Dermis microvascular lymphatic vessel endothelial cell (primary cell): Measurements from ENCODE around the gene PITPNM1. TPM values are rescaled to one million over a fixed set of nuclear protein-coding genes. Genes with fewer than 3 reads are reported as not detected.
"Not testable (repeated sequence)": the region's sequence is repeated elsewhere in the genome, so short reads cannot be mapped to it uniquely, and the experiment has no call there.

Experiments used
- DNase-seq, 2 donors: peaks; one replicate each; pipeline versions ENCODE4 v3.0.0 to v3.0.0-alpha.2; 2010; ENCODE audit warnings: low read depth in 2 of 2
- total RNA-seq: library from RNA; depleted of rRNA; stranded (reverse); fragments of >200 nt; gene quantifications from 2 replicates; pipeline ENCODE4 v1.2.1, GENCODE V29; 2014

PITPNM1 gene
- total RNA-seq, 1 donor from 2014 or later, result 6.3 TPM

DNA sequence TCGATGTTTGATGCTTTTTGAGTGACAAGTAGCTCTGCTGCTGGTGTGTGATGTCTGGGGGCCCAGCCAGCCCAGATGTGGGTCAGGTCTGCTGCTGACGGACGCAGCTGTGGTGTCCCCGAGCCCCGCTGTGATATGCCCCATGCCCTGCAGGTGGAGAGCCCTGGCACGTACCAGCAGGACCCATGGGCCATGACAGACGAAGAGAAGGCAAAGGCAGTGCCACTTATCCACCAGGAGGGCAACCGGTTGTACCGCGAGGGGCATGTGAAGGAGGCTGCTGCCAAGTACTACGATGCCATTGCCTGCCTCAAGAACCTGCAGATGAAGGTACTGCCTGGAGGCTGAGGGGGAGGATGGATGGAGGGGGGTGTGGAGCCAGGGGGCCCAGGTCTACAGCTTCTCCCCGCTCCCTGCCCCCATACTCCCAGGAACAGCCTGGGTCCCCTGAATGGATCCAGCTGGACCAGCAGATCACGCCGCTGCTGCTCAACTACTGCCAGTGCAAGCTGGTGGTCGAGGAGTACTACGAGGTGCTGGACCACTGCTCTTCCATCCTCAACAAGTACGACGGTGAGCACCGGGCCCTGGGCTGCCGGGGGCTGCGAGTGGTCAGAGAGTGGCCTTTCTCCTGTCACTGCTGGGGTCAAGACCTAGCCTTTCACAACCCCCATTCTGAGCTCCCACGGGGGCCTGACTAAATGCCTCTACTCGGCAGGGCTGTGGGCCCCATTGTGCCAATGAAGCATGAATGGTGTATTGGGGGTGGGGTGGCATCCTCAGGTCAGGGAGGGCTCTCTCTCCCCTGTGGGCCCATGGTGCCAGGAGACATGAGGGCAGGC lies 15.1 kb downstream of the PITPNM1 start:
- no peak for DNase-seq

DNA sequence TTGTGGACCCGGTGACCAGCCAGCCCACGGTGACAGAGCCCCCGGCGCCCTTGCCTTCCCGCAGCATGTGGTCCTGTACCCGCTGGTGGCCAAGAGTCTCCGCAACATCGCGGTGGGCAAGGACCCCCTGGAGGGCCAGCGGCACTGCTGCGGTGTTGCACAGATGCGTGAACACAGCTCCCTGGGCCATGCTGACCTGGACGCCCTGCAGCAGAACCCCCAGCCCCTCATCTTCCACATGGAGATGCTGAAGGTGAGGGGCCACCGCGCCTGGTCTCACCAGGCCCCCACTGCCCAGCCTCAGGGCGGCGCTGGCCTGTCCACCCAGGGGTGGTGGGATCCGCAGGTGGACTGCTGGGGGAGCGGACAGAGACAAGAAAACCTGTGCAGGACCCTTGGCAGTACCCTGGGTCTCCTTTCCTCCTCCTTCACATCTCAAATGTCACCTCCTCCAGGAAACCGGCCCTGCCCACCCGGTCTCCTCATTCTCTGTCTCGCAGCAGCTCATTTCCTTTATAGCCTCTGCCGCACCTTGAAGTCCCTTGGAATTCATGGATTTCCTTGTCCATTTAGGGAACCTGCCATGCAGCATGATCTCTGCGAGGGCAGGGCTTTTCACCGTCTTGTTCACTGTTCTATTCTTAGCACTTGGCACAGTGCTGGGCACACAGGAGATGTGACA lies 15.8 kb downstream of the PITPNM1 start:
- DNase-seq, result no peak

DNA sequence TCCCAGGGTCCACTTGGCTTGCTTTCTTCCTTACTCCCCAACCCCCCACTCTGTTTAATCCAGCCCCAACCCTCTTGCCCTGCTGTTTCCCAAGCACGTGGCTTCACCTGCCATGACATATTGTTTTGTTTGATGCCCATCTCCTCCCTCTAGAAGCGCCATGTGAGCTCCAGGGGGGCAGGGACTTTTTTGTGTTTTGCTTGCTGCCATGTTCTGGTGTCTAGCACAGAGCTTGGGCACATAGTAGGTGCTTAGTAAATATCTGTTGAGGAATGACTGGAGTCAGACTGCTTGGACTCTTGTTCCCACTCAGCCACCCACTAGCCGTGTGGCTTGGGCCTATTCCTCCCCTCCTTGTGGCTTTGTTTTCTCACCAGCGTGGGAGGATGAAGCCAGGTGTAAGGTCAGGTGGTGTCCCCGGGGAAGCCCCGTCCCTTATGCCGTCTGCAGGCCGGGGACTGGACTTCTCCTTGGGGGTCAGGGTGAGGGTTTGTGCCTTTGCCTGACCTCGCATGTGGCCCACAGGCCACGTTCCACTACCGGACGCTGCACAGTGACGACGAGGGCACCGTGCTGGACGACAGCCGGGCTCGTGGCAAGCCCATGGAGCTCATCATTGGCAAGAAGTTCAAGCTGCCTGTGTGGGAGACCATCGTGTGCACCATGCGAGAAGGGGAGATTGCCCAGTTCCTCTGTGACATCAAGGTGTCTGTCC lies 18.5 kb downstream of the PITPNM1 start:
- no peak for DNase-seq

DNA sequence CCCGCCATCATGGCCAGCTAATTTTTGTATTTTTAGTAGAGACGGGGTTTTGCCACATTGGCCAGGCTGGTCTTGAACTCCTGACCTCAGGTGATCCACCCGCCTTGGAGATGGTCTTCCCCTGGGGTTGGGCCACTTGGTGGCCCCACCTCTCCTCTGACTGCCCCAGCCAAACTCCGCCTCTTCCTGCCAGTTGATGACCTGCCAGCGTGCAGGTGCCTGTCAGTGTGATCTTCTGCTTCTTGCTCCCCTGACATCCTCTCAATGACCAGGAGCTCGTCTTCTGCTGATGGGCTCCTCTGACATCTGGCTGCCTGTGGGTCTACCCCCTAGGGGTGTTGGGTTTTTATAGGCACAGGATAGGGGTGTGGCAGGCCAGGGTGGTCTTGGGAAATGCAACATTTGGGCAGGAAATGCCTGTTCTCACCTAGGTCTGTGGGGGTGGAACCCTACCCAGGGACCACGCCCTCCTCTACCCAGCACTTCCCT lies 19.2 kb downstream of the PITPNM1 start:
- DNase-seq, result not testable (repeated sequence)

DNA sequence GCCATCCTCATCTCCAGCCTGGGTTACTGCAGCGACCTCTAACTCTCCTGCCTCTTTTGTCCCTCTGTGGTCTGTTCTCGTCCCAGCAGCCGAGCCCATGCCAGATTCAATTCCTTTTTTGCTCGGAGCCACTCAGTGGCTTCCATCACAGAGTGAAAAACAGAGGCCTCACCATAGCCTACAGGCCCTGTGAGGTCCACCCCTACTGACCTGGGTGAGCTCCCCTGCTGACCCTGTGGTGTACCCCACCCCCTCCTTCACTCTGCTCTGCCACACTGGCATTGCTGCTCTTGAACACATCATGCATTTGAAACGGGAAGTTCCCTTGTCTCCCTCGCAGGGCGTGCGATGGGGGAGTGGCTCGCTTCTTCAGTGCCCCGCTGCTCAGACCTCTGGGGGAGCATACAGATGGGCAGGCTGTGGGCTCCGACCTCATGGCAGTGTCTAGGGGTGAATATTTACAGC lies 20.3 kb downstream of the PITPNM1 start:
- DNase-seq, result no peak

DNA sequence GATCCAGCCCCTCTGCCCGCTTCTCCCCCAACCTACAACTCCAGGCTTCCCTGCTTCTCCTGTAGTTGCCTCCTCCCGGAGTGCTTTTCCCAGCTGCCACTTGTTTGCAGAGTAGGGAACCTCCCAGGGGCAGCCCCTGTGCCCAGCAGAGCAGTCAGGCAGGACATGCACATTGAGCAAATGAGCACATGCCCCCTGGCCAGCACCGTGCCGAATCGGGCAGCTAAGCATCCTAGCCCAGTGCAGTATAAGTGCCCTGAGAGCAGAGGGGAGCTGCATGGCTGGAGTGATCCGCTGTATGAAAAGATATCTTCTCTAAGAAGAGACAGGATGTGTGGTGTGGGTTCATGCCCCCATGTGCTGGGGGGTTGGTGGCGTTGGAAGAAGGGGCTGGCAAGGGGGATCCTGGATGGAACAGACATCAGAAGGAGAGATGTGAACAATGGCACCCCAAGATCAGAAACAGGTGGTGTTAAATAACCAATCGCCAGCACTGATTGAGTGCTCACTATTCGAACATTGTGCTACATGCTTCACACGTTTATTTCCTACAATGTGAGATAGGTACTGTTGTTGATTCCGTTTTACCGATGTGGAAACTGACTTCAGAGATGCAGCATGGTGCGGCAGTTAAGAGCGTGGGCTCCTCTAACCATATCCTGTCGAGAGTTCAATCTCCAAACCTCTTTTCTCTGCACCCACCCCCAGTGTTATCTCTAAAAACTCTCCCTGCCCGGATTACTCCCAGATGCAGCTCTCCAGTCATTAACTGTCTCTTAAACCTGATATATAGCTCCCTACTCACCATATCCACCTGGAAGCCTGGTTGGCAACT lies 21.1 kb downstream of the PITPNM1 start:
- no peak for DNase-seq

DNA sequence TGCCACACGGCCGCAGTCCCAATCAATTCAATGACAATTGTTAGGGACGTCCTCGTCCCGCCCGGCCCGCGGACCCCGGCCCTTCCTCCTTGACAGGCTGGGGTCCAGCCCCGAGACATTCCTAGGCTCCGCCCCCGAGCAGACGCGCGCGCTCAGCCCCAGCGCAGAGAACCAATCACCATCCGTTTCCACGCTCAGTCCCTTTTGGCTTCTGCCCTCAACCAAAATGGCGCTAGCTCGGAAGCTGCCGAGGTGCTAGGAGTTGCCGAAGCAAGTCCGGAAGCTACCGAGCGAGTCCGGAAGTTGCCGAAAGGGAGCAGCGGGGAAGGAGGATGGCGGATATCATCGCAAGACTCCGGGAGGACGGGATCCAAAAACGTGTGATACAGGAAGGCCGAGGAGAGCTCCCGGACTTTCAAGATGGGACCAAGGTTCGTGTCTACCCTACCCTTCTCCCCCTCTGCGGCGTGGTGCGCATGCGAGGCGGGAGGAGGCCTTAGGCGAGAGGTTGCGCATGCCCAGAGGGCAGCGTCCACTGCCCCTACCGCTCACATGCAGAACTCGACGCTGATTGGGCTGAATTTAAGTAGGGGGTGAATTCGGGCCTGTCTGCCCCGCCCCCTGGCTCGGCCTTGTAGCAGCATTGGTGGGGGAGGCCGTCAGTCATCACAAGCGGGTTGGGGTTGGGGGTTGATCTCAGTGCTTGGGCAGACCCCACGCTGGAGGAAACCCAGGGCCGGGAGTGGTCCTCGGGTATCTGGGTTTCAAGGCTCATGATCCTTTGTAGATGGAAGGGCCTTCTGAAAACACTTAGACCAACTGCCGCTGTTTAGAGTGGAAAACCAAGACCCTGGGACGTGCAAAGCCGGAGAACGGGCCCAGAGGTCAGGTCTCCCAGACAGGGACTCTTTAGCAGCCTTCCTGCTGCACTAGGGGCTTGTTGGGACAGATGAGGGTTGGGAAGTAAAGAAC lies 22.1 kb downstream of the PITPNM1 start, which contains the start of gene AIP:
AIP (plus strand) TSS at position 200 of the 972 bp plus-strand sequence; CDS start at position 333, 133 bp downstream.
- DNase-seq, result peak; percentile 95 to 97

DNA sequence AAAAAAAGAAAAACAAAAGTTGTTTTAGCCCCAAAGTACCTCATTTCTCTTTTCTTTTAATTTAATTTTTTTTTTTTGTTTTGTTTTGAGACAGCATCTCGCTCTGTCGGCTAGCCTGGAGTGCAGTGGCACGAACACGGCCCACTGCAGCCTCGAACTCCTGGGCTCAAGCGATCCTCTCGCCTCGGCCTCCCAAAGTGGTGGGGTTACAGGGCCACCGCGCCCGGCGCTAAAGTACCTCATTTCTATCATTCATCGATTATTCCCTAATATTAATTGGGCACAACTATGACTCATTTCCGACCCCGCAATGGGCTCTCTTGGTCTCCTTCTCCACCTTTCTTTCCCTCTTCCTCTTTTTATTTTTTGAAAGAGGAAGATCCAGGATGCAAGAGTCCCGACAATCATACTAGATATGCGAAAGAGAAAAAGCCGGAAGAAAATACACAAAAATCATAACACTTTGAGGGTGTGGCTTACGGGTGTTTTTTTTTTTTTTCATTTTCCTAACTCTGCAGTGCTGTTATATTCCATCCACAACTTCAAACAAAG lies 22.8 kb downstream of the PITPNM1 start:
- no peak for DNase-seq

DNA sequence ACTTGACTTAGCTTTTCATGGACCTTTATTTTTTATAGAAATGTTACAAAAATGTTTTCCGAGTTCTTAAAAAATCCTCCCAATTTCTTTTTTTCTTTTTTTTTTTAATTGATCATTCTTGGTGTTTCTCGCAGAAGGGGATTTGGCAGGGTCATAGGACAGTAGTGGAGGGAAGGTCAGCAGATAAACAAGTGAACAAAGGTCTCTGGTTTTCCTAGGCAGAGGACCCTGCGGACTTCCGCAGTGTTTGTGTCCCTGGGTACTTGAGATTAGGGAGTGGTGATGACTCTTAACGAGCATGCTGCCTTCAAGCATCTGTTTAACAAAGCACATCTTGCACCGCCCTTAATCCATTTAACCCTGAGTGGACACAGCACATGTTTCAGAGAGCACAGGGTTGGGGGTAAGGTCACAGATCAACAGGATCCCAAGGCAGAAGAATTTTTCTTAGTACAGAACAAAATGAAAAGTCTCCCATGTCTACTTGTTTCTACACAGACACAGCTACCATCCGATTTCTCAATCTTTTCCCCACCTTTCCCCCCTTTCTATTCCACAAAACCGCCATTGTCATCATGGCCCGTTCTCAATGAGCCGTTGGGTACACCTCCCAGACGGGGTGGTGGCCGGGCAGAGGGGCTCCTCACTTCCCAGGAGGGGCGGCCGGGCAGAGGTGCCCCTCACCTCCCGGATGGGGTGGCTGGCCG lies 27.7 kb downstream of the PITPNM1 start:
- not testable (repeated sequence) for DNase-seq

DNA sequence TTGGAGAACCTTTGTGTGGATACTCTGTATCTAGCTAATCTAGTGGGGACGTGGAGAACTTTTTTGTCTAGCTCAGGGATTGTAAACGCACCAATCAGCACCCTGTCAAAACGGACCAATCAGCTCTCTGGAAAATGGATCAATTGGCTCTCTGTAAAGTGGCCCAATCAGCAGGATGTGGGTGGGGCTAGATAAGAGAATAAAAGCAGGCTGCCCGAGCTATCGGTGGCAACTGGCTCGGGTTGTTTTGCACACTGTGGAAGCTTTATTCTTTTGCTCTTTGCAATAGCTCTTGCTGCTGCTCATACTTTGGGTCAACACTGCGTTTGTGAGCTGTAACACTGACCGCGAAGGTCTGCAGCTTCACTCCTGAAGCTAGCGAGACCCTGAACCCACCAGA lies 28.5 kb downstream of the PITPNM1 start:
- DNase-seq, result not testable (repeated sequence)

DNA sequence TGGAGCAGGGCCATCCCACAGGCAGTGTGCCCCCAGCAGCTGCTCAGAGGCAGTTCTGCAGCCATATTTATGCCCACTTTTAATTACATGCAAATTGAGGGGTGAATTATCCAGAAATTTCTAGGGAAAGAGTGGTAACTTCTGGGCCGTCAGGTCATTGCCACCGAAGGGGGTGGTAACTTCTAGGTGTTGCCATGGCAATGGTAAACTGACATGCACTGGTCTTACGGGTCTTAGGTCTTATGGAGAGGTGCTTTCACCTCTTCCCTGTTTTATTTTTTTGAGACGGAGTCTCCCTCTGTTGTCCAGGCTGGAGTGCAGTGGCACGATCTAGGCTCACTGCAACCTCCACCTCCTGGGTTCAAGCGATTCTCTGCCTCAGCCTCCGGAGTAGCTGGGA lies 32.3 kb downstream of the PITPNM1 start:
- DNase-seq, result no peak

DNA sequence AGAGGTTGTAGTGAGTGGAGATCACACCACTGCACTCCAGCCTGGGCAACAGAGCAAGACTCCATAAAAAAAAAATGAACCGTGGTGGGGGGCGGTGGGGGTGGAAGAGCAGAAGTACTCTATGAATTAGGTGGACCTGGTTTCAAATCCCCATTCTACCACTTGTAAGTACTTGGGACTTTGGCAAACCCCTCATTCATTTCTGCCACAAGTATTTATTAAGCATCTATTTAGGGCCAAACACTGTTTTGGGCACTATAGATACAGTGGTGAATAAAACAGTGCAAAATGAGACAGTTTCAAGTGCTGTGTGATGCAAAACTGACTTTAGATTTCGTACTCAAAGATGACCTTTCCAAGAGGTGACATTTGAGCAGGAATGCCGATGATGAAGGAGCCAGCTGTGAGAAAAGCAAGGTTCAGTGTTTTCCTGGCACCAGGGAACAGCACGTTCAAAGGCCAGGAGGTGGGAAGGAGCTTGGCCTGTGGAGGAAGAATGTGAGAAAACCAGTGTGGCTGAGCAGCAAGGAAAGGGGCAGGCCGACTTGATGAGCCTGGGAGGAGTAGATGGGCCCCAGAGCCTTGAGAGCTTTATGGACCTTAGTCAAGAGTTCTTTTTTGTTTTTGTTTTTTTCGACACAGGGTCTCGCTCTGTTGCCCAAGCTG lies 34.7 kb downstream of the PITPNM1 start:
- DNase-seq, result no peak

DNA sequence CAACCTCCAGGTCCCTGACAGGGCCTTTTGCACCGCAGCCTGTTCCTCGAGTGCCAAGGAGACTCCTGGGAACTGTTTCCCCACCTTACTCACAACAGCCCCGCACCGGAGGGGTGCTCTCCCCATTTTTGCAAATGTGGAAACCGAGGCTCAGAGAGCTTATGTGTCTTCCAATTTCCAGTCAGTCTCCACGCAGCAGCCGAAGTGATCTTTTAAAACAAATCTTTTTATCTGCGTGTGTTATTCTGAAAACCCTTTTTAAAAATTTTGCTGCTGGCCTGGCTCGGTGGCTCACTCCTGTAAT lies 35.7 kb downstream of the PITPNM1 start:
- DNase-seq, result no peak

DNA sequence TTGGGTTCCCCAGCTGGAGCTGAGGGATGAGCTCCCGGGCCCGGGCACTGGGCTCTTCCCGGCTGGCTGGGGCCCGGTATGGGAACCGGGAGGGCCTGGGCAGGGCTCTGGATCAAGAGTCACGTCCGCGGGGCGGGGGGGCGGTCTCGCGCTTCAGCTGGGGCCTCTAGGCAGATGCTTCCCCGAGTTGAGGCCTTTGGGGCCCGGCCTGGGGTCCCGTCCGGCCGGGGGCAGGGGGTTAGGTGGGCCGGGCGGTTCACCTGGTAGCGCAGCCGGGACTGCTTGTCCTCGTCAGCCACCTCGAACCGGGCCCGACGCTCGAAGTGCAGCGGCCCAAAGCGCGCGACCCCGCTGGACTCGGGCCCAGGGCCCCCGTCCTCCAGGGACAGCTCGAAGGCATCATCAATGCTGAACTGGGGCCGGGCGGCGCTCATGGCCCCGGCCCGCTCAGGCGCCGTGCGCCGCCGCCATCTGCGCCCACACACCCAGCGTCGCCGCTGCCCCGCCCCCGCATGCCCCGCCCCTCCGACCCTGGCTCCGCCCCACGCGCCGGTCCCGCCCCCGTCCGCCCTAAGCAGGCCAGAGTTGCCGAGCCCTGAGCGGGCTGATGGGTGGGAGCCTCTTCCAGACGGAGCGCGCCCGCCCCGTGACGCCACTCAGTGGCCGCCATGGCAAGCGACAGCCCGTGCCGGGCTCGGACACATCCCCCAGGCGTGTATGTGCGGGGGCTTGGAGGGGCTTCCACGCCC lies 36.2 kb downstream of the PITPNM1 start, which contains the start of gene TMEM134:
TMEM134 (minus strand) TSS at position 493 of the 749 bp plus-strand sequence; CDS start at position 434, 59 bp downstream.
- peak; percentile 84 to 95 for DNase-seq

DNA sequence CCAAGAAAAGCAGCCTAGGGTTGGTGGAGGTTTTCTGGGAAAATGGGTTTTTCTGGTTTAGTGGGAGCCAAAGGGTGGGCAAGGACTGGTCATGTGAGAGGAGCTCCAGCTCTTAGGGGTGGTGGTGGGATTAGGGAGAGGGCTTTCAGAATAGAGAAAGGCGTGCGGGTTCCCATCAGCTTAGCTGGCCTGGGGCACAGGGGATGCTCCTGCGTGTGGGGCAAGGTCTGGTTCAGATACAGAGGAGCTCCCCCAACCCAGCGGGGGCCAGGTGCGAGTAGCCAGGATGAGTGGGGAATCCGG lies 36.8 kb downstream of the PITPNM1 start:
- DNase-seq, result no peak

DNA sequence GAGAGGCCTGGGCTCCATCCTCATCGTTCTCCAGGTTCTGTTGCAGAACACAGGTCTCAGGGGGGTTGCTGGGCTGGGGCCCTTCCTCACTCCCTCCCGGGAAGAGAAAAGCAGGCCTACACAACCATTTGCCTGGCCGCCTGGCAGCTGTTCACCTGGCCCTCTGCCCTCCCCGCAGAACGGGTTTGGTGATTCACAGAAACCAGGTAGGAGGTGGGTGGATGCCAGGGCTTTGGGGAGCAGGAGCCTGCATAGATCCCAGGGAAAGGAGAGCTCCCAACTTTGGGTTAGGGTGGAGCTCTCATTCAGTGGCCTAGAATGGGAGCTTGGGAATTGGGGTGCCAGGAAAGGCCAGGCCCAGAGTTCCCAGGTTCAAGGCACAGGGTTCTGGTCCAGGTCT lies 37.1 kb downstream of the PITPNM1 start:
- no peak for DNase-seq

DNA sequence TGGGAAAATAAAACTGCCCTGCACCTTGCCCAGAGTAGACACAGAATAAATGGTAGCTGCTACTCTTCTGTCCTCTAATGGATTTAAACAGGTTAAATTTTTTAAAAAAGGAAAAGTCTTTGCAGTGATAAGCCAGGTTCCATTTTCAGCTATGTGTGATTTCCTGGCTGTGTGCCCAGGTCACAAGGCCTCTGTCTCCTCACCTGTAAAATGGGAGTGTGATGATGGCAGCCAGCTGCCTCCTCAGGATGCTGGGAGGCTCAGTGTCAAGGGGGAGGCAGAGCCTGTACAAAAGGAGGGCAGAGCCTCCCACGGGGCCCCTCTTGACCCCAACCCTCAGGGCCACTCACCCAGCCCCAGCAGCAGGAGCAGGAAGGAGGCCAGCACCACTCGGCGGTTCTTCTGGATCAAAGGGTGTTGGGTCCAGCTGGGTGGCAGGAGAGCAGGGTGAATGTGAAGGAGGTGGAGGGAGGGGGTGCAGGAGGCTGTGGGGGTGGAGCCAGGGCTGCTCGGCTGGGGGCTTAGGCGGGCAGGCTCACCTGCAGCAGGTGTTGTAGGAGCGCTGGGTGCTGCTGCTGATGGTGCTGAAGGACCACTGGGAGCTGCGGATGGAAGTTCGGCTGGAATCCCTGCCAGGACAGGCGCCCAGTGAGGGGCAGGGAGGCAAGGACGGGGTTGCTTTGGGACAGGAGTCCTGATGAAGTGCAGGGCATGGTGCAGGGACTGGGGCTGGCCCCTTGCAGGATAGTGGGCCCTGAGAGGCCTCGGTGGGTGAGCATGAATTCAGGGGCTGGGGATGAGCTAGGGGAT lies 38.0 kb downstream of the PITPNM1 start:
- DNase-seq, result no peak
